DMS114 treated with DMSO at 0.1 percent for 48 hours (cell line): ENCODE measurements around the gene WDR86.

ENCODE experiments used
- DNase-seq: peaks from one replicate; lab custom pipeline; 2025; ENCODE audit not compliant: unreplicated experiment; lab: John Stamatoyannopoulos, UW

Gene WDR86

GRCh38 chr7:151392002-151392401, 17.8 kb downstream of the WDR86 start:
- no peak for DNase-seq

DNA sequence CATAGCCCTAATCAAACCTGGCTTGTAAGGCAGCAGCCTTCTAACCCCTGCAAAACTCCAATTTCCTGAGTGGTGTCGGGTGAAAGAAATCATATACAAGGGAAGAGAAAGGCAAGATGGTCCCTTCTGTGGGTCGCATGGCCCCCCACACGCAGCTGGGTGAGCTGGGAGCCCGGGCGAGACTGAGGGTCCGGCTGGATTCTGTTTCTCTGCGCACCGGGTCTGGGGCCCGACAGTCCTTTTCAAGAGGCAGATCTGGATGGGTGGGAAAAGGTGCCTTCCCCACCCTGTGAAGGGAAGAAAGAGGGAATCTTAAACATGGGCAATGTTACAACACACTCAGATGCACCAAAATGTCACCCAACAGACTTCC, 18.5 kb downstream of the WDR86 start:
- no peak for DNase-seq

GRCh38 chr7:151390598-151391357, 19.1 kb downstream of the WDR86 start:
- DNase-seq: no peak

DNA sequence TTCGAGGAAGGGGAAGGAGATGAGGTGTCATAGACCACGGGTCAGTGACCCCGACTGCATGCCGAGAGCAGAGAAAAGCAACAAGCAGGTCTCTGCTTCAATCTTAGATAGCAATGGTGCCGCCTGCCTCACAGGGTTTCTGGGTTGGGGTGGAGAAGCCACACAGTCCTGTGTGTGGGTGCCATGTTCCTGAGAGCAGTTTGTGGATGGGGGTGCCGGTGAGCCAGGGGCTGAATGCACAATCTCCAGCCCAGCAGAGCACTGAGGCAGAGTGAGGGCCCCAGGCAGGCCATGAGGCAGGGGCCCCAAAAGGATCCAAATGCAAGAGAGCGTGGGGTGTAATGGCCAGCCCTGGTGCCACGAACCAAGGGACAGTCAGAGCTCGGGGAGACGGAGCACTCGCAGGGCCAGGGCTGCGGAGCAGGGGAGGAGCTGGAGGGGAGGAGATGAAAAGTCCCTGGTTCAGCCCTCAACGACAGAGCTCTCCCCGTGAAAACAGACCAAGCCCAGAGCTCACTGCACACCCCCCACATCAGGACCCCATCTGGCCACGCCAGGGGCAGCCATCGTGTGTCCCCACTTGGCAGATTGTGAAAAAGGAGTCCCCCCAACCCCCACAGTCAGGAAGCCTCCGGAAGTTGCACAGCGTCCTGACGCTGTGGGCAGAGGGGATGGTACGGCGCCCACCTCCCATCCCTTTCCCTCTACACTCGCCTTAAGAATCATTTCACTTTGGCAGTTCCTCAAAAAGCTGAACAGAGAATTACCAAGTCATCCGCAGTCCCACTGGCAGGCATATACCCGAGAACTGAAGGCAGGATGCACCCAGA, 19.9 kb downstream of the WDR86 start:
- no peak for DNase-seq

DNA sequence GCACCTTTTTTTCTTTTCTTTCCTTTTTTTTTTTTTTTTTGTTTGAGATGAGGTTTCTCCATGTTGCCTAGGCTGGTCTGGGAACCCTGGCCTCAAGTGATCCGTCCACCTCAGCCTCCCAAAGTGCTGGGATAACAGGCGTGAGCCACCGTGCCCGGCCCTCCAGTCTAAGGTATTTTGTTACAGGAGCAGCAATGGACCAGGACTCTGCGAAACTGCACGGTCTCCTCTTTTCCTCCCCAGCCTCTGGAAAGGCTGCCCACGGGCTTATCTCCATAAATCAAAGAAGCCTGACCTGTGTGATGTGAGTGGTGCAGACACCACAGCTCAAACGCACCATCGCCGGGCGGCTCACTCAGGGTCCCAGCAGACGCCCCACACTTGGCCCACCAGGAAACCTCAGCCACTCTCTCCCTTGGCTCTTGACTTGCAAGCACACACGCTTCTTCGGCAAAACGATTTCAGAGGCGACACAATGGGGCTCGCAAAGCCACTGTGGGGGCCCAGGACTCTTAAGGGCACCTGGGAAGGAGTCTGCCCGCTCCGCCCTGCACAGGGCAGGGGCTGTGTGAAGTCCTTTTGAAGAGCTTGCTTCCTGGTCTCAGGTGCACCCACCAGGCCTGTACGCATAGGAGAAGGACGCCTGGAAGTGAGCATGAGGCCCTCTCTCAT, 20.6 kb downstream of the WDR86 start:
- DNase-seq: no peak

GRCh38 chr7:151388430-151388829, 21.4 kb downstream of the WDR86 start:
- DNase-seq: no peak

DNA sequence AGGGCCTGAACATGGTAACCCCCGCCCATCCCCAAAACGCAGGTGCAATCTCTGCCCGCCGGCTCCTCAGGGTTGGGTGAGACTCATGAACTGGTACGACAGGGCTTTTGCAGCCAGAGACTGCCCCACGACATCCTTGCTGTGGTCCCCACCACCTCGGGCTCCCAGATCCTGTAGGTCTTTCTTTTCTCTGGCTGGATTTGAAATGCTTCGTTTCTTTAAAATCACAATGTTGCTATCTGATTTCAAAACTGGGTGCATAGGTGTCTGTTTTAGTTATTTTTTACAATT, 21.9 kb downstream of the WDR86 start:
- DNase-seq: no peak

- DNase-seq: no peak
Observed at GRCh38 chr7:151387161-151388006, 22.5 kb downstream of the WDR86 start.

GRCh38 chr7:151386301-151387160, 23.3 kb downstream of the WDR86 start:
- DNase-seq: no peak

DNA sequence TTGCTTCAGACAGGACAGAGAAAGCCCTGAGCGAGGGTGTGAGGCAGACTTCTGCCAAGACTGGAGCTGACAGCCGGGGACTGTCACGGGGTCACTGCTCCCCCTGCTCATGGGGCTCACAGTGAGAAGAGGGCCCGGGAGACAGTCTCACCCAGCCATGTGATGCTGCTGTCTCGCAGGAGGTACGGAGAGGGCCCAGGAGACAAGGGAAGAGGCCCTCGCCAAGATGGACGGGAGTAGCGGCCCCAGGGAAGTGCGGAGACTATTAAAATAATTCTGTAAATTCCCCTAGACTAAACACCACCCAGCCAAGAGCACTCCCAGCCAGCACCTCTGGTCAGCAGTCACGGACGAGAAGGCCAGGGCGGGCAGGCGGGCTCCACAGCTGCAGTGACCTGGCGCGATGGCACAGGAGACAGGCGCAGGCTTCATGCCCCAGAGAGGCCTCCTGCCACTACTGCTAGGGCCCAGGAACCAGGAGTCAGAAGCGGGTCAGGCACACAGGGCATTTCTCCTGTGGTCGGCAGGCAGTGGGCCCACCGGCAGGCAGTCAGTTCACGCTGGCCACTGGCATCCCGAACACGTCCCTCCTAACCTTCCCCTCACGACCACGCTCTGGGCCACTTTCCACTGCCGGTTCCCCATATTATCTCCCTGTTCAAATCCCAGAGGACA, 24.1 kb downstream of the WDR86 start:
- DNase-seq: no peak

DNA sequence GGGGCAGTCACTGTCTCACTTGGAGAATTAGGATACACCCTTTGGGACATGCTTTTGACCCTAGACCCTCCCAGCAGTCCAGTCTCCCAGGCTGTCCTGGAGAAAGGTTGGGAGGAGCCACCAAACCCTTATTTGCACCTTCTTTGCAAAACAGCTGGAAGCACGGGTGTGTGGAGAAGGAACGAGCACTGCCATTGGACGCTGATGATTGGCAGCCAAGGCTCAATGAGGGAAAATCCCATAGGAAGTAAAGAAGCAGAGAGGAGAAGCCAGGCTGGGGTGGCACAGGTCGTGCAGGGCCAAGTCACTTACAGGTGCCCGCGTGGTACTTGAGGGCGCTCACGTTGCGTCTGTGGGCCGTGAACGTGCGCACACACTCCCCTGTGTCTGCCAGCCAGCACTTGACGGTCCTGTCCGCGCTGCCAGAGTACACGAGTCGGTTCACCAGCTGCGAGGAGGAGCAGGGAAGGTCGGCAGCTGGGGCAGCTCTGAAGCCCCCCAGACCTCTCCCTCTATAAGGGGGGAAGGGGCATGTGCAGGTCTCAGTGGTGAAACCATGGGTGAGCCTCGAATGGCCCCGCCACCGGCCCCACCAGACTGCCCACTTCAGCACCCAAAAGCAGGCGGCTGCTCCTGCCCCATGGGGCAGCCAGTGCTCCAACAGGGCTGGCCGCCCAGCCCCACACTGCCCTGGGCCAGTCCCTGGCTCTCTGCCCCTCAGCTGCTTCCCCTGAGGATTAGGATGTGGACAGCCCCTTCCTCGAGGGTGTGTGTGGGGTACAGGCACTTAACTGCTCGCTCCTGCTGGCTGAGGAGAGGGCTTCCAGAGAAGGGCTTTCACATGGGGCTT, 24.8 kb downstream of the WDR86 start:
- DNase-seq: no peak

DNA sequence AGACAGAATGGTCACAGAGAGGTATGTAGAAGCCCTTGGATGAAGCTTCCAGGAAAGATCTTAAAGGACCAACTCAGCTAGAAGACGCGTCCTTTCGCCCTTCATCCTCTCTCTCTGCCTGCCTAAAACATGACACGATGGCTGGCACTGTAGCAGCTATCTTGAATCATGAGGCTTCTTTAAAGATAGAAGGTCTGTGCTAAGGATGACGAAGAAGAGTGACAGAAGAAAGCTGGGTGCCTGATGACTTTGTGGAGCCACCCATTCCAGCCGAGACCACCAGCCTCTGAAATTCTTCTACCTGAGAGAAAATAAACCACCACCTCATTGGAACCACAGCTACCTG, 25.5 kb downstream of the WDR86 start:
- no peak for DNase-seq

DNA sequence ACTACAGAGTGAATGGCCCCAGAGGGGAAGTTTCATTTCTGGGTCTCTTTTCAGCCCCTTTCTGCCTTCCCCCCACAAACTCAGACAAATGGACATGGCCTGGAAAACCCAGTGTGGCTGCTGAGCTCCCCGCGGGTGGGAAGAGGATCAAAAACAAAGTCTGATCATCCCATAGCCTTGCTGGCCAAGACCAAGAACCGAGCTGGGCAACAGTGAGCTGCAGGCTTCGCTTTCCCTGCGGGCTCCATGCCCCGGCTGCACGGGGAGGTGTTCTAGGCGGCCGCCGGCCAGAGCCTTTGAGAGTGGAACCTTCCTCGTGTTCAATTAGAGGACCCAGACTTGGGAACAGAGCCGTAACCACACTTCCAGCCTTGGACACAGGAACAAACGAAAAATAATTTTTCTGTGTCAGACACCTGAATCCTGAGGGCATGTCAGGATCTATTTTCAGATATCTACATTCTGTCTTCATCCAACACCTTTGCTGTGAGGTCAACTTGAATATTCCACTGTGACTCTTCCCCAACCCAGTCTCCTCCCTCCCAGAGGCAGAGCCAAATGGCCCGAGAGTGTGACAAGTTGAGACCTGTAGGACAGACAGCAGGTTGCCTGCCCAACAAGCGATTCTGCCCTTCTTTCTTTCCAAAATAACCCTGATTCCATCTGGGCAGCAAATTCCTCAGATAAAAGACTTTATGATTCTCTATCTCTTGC, 26.0 kb downstream of the WDR86 start:
- DNase-seq: no peak

DNA sequence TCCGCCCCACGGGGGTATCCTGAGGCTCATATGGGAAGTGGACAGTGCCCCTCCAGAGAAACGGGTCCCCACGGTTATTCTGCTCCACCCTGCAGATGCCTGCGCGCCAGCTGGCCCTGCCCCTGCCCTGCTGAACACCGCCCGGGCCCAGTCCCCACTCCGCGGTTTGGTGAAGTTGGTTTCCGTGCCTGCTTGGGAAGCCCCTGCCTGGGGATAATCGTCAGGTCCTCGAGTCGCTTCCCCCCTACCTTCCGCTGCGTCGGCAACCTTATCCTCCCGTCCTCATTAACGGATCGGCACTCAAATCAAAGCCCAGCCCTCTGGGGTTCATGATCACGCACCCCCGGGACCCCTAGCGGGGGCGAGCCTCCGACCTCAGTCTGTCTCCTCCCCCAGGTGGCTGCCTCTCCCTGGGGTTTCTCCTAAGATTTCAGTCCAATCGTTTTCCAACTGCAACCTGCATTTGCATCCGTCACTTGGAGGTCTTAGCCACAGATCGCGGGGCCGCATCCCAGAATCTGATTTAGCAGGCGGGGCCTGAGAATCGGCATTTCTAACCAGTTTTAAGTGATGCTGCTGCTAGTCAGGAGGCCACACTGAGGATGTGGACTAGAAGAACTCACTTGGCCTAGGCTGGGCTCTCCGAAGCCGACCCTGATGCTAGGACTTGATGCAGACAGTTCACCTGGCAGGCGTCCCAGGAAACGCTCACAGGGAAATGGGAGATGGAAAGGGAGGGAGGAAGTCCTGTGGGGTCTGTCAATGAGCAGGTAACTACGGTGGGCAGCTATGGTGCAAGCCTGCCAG, 27.6 kb downstream of the WDR86 start:
- DNase-seq: no peak

- DNase-seq: no peak
Observed at GRCh38 chr7:151381348-151382078, 28.3 kb downstream of the WDR86 start.

- DNase-seq: no peak
Observed at GRCh38 chr7:151381098-151381347, 28.8 kb downstream of the WDR86 start.
